ENCODE data around the gene GBGT1. TPM values are rescaled to one million over a fixed set of nuclear protein-coding genes. Genes with fewer than 3 reads are reported as not detected.

GBGT1 gene
- total and polyA plus RNA-seq, 2 donors (not counting 1 experiment from before 2014, with no cell fraction given) = 19.6 to 52.7 TPM

DNA sequence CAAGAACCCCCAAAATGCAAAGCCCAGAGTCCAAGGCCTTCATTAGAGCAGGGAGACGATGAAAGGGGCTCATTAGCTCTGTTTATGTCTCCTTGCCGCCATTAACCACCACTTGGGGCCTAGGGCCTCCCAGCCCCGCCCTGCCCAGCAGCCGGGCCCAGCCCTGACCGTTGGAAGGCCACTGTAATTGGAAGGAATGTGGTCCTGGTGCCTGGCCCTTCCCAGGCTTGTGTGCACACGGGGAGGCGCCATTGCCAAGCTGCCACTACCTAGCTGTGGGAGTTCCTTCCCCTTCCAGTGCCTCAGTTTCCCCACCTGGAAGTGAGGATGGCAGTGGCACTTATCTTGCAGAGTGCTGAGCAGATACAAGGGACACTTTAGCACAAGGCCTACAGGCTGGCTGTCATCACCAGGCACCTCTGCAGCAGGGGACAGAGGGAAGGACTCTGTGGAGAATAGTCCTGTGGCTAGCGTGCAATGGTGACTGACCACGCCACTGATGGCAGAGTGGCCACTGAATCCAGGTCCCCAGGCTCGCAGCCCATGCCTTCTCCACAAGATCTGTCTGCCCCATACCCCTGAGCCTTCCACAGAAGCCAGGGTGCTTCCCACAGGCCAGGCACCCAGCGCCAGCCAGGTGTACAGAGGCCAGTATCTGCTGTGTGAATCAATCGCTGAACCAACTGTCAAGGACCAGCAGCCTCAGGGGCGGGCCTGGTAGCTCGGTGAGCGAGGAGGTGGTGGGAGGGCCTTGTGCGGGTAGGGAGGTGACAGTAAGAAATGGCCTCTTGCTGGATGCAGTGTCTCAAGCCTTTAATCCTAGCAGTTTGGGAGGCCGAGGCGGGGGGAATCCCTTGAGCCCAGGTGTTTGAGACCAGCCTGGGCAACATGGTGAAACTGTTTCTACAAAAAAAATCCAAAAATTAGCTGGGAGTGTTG, 20.8 kb downstream of the GBGT1 start:
- no peak overlapping the region for H3K4me3 ChIP-seq (ENCODE audit: control extremely low read depth in 1 of 5, extremely low read depth in 1 of 5, insufficient read depth in 1 of 5, low read depth in 2 of 5, low read length in 4 of 5)

More for the DNA sequence above, 20.8 kb downstream of the GBGT1 start:
- TF ChIP-seq, protein P1, sequence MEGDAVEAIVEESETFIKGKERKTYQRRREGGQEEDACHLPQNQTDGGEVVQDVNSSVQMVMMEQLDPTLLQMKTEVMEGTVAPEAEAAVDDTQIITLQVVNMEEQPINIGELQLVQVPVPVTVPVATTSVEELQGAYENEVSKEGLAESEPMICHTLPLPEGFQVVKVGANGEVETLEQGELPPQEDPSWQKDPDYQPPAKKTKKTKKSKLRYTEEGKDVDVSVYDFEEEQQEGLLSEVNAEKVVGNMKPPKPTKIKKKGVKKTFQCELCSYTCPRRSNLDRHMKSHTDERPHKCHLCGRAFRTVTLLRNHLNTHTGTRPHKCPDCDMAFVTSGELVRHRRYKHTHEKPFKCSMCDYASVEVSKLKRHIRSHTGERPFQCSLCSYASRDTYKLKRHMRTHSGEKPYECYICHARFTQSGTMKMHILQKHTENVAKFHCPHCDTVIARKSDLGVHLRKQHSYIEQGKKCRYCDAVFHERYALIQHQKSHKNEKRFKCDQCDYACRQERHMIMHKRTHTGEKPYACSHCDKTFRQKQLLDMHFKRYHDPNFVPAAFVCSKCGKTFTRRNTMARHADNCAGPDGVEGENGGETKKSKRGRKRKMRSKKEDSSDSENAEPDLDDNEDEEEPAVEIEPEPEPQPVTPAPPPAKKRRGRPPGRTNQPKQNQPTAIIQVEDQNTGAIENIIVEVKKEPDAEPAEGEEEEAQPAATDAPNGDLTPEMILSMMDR (IDR thresholded peaks at IDR 0.05) = no peak
- TF ChIP-seq EZH2 (IDR thresholded peaks at IDR 0.05; ENCODE audit: borderline replicate concordance, insufficient read depth, low read depth, low read length, poor library complexity, severe bottlenecking) = no peak
- Histone ChIP-seq H4K20me1 (ENCODE audit: control insufficient read depth, insufficient read depth, low read length, poor library complexity, severe bottlenecking) (peaks cover 77% of the 10 kb centered on the region), H3K9ac (ENCODE audit: low read length) (no peak overlapping the region), H3K27ac (ENCODE audit: low read length in 2 of 2) (peak overlapping the region; percentile 44 to 64), H3K4me1 (ENCODE audit: control insufficient read depth in 2 of 2, insufficient read depth in 2 of 2, low read length in 2 of 2) (peaks cover 23 to 49% of the 10 kb centered on the region in 2 donors), H3K79me2 (ENCODE audit: control insufficient read depth, insufficient read depth, low read length) (peaks cover 83% of the 10 kb centered on the region), H2AFZ (ENCODE audit: insufficient read depth, low read depth, low read length, poor library complexity, severe bottlenecking) (no peak overlapping the region), H3K9me3 (ENCODE audit: control extremely low read depth in 1 of 3, control insufficient read depth in 2 of 3, insufficient read depth in 1 of 3, low read length in 2 of 3) (no peaks in the 10 kb centered on the region), H3K27me3 (replicated peaks in 1 of 4; ENCODE audit: control extremely low read depth in 1 of 4, control insufficient read depth in 3 of 4, insufficient read depth in 4 of 4, low read length in 3 of 4) (no peaks in the 10 kb centered on the region), H3K4me2 (replicated peaks; ENCODE audit: low read depth, low read length, poor library complexity, severe bottlenecking) (no peak overlapping the region), H3K36me3 (replicated peaks in 1 of 2; ENCODE audit: control extremely low read depth in 1 of 2, control insufficient read depth in 1 of 2, extremely low read depth in 1 of 2, insufficient read depth in 2 of 2, low read length in 1 of 2) (no peaks in the 10 kb centered on the region)
- peak overlapping the region; percentile 37 for H3K4me3 Mint-ChIP-seq
- no peaks in the 10 kb centered on the region for H3K27me3 Mint-ChIP-seq
- WGBS (ENCODE audit: insufficient coverage) = 88% methylated on average over 16 of the region's 18 CpGs
- intact Hi-C loops (cut with micrococcal nuclease) = no loop called here
- ChIA-PET POLR2A (interaction anchor here (0.9 to 1.9 kb wide), 6 partner anchors 10 to 120 kb away, joined by 3 to 22 read pairs (median 6); partner anchors contain the start of gene RALGDS), CTCF (interaction anchor here (1.0 to 12.7 kb wide), 7 partner anchors 9 to 599 kb away, joined by 4 to 599 read pairs (median 23); partner anchors contain the start of gene RALGDS)
- H3K9me3 Mint-ChIP-seq (ENCODE audit: insufficient read depth) = no peaks in the 10 kb centered on the region
- peaks cover 60% of the 10 kb centered on the region for H3K4me1 Mint-ChIP-seq
- peak; percentile 48 for DNase-seq
- peak overlapping the region; percentile 81 for H3K27ac Mint-ChIP-seq
- ATAC-seq (ENCODE audit: low read depth) = no peak

Data from B cell (primary cell).